Stimulated activated effector memory CD8-positive, alpha-beta T cell treated with anti-CD3 and anti-CD28 coated beads, Interleukin-12 subunit alpha, Interleukin-12 subunit beta, amount 100 ng/mL, for 72 hours (primary cell): Measurements from ENCODE around the gene ELMO1.
A peak's percentile ranks its signal among the peaks of the same experiment; 100 is the strongest.

Experiments
- ATAC-seq: fragments of 150-1000 bp; cut with Tn5 transposase; 2 replicates; pipeline ENCODE4 v1.10.0; 2021
- DNase-seq, 2 donors: peaks; one replicate each; pipeline ENCODE4 v3.0.0; 2021 to 2022; ENCODE audit warnings: low spot score in 2 of 2
- H3K27ac Mint-ChIP-seq: one replicate; pipeline ENCODE4 v1.8.0; 2022; ENCODE audit warnings: mild to moderate bottlenecking, mixed read lengths
- H3K36me3 Mint-ChIP-seq: one replicate; pipeline ENCODE4 v1.8.0; 2022; ENCODE audit warnings: mild to moderate bottlenecking, mixed read lengths
- H3K4me1 Mint-ChIP-seq: one replicate; pipeline ENCODE4 v1.8.0; 2022; ENCODE audit warnings: mixed read lengths
- H3K4me3 Mint-ChIP-seq: one replicate; pipeline ENCODE4 v1.8.0; 2022; ENCODE audit warnings: mild to moderate bottlenecking, mixed read lengths
- H3K9me3 Mint-ChIP-seq: one replicate; pipeline ENCODE4 v1.8.0; 2022; ENCODE audit warnings: mixed read lengths

The ELMO1 gene

GRCh38 chr7:37445064-37445723, 3.5 kb downstream of the ELMO1 start:
- peak overlapping the region; percentile 46 for H3K27ac Mint-ChIP-seq
- peaks cover 19% of the 10 kb centered on the region for H3K36me3 Mint-ChIP-seq
- H3K4me1 Mint-ChIP-seq: peaks cover 69% of the 10 kb centered on the region
- DNase-seq (no peak), ATAC-seq (no peak)
- no peak overlapping the region for H3K4me3 Mint-ChIP-seq
- H3K9me3 Mint-ChIP-seq: no peaks in the 10 kb centered on the region

GRCh38 chr7:37443627-37444026, 5.0 kb downstream of the ELMO1 start:
- no peaks in the 10 kb centered on the region for H3K9me3 Mint-ChIP-seq
- no peak for DNase-seq
- H3K36me3 Mint-ChIP-seq: peaks cover 15% of the 10 kb centered on the region
- H3K4me1 Mint-ChIP-seq: peaks cover 75% of the 10 kb centered on the region
- no peak overlapping the region for H3K27ac Mint-ChIP-seq
- ATAC-seq: no peak
- H3K4me3 Mint-ChIP-seq: no peak overlapping the region

GRCh38 chr7:37442268-37442667, 6.4 kb downstream of the ELMO1 start:
- no peak for ATAC-seq
- no peak overlapping the region for H3K4me3 Mint-ChIP-seq
- no peak for DNase-seq
- no peaks in the 10 kb centered on the region for H3K9me3 Mint-ChIP-seq
- H3K36me3 Mint-ChIP-seq: peaks cover under 1% of the 10 kb centered on the region
- H3K4me1 Mint-ChIP-seq: peaks cover 67% of the 10 kb centered on the region
- no peak overlapping the region for H3K27ac Mint-ChIP-seq

- H3K4me1 Mint-ChIP-seq: peaks cover 62% of the 10 kb centered on the region
- no peaks in the 10 kb centered on the region for H3K36me3 Mint-ChIP-seq
- no peak for ATAC-seq
- H3K9me3 Mint-ChIP-seq: no peaks in the 10 kb centered on the region
- DNase-seq: no peak
- peak overlapping the region; percentile 54 for H3K4me3 Mint-ChIP-seq
- H3K27ac Mint-ChIP-seq: peak overlapping the region; percentile 46
These were observed 6.8 kb downstream of the ELMO1 start for GRCh38 chr7:37441816-37442215.

GRCh38 chr7:37441386-37441760, 7.3 kb downstream of the ELMO1 start:
- Mint-ChIP-seq H3K4me3 (peak overlapping the region; percentile 54), H3K9me3 (no peaks in the 10 kb centered on the region), H3K4me1 (peaks cover 58% of the 10 kb centered on the region), H3K36me3 (no peaks in the 10 kb centered on the region), H3K27ac (peak overlapping the region; percentile 46)
- ATAC-seq: no peak
- no peak for DNase-seq

- no peak for DNase-seq
- Mint-ChIP-seq H3K4me3 (peak overlapping the region; percentile 54), H3K9me3 (no peaks in the 10 kb centered on the region), H3K36me3 (no peaks in the 10 kb centered on the region), H3K4me1 (peaks cover 53% of the 10 kb centered on the region), H3K27ac (peak overlapping the region; percentile 46)
- ATAC-seq: peak; percentile 86
These were observed 7.8 kb downstream of the ELMO1 start for GRCh38 chr7:37440738-37441385.

- Mint-ChIP-seq H3K36me3 (no peaks in the 10 kb centered on the region), H3K9me3 (no peaks in the 10 kb centered on the region), H3K4me1 (peaks cover 51% of the 10 kb centered on the region), H3K27ac (peak overlapping the region; percentile 46), H3K4me3 (peak overlapping the region; percentile 54)
- ATAC-seq (peak; percentile 74), DNase-seq (no peak)
These were observed 9.0 kb downstream of the ELMO1 start for GRCh38 chr7:37439653-37440026.

- peaks cover 56% of the 10 kb centered on the region for H3K4me1 Mint-ChIP-seq
- no peaks in the 10 kb centered on the region for H3K9me3 Mint-ChIP-seq
These were observed 9.6 kb downstream of the ELMO1 start for GRCh38 chr7:37438906-37439652.

GRCh38 chr7:37435156-37435855, 13.4 kb downstream of the ELMO1 start:
- no peaks in the 10 kb centered on the region for H3K36me3 Mint-ChIP-seq
- ATAC-seq (no peak), DNase-seq (no peak)
- no peak overlapping the region for H3K4me3 Mint-ChIP-seq
- peaks cover 52% of the 10 kb centered on the region for H3K4me1 Mint-ChIP-seq
- H3K9me3 Mint-ChIP-seq: no peaks in the 10 kb centered on the region
- no peak overlapping the region for H3K27ac Mint-ChIP-seq

More at GRCh38 chr7:37438906-37439652, 9.6 kb downstream of the ELMO1 start:
- ATAC-seq (peak; percentile 41), DNase-seq (no peak)
- peak overlapping the region; percentile 46 for H3K27ac Mint-ChIP-seq
- no peak overlapping the region for H3K4me3 Mint-ChIP-seq
- H3K36me3 Mint-ChIP-seq: no peaks in the 10 kb centered on the region

GRCh38 chr7:37434529-37434928, 14.1 kb downstream of the ELMO1 start:
- H3K4me3 Mint-ChIP-seq: no peak overlapping the region
- H3K9me3 Mint-ChIP-seq: no peaks in the 10 kb centered on the region
- DNase-seq (no peak), ATAC-seq (no peak)
- H3K27ac Mint-ChIP-seq: no peak overlapping the region
- H3K4me1 Mint-ChIP-seq: peaks cover 48% of the 10 kb centered on the region
- no peaks in the 10 kb centered on the region for H3K36me3 Mint-ChIP-seq

- DNase-seq (no peak), ATAC-seq (no peak)
- peak overlapping the region; percentile 30 for H3K4me3 Mint-ChIP-seq
- H3K9me3 Mint-ChIP-seq: no peaks in the 10 kb centered on the region
- H3K36me3 Mint-ChIP-seq: peaks cover 10% of the 10 kb centered on the region
- no peak overlapping the region for H3K27ac Mint-ChIP-seq
- peaks cover 45% of the 10 kb centered on the region for H3K4me1 Mint-ChIP-seq
These were observed 15.5 kb downstream of the ELMO1 start for GRCh38 chr7:37433166-37433565.

GRCh38 chr7:37432281-37432920, 16.3 kb downstream of the ELMO1 start:
- Mint-ChIP-seq H3K9me3 (no peaks in the 10 kb centered on the region), H3K36me3 (peaks cover 10% of the 10 kb centered on the region), H3K27ac (no peak overlapping the region), H3K4me1 (peaks cover 46% of the 10 kb centered on the region), H3K4me3 (peak overlapping the region; percentile 30)
- peak; percentile 92 for ATAC-seq
- DNase-seq: no peak

GRCh38 chr7:37431413-37431812, 17.3 kb downstream of the ELMO1 start:
- ATAC-seq: no peak
- H3K4me1 Mint-ChIP-seq: peaks cover 46% of the 10 kb centered on the region
- no peaks in the 10 kb centered on the region for H3K9me3 Mint-ChIP-seq

GRCh38 chr7:37430640-37431039, 18.0 kb downstream of the ELMO1 start:
- no peak for ATAC-seq
- DNase-seq: no peak
- Mint-ChIP-seq H3K9me3 (no peaks in the 10 kb centered on the region), H3K4me3 (no peak overlapping the region), H3K27ac (no peak overlapping the region), H3K4me1 (peaks cover 46% of the 10 kb centered on the region), H3K36me3 (peaks cover 10% of the 10 kb centered on the region)

More at GRCh38 chr7:37431413-37431812, 17.3 kb downstream of the ELMO1 start:
- DNase-seq: no peak
- peaks cover 10% of the 10 kb centered on the region for H3K36me3 Mint-ChIP-seq
- H3K4me3 Mint-ChIP-seq: no peak overlapping the region
- no peak overlapping the region for H3K27ac Mint-ChIP-seq

- ATAC-seq: no peak
- H3K4me1 Mint-ChIP-seq: peaks cover 46% of the 10 kb centered on the region
These were observed 18.5 kb downstream of the ELMO1 start for GRCh38 chr7:37430171-37430570.

More at GRCh38 chr7:37430171-37430570, 18.5 kb downstream of the ELMO1 start:
- H3K4me3 Mint-ChIP-seq: no peak overlapping the region
- H3K36me3 Mint-ChIP-seq: peaks cover 10% of the 10 kb centered on the region
- no peak overlapping the region for H3K27ac Mint-ChIP-seq
- no peak for DNase-seq
- H3K9me3 Mint-ChIP-seq: no peaks in the 10 kb centered on the region
